Tibial nerve (tissue), 4 donors: ENCODE data around the gene SPATS2.

ENCODE experiments used
- CTCF ChIP-seq, 5 experiments: fragments of 200-600 bp in 3 of 5; fragments of 450-650 bp in 2 of 5; sonication (generic) in 3 of 5; IDR thresholded peaks; one replicate each; pipeline ENCODE4 v1.5.1; 2016 to 2019; ENCODE audit warnings: antibody characterized with exemption in 5 of 5, mild to moderate bottlenecking in 3 of 5, moderate library complexity in 2 of 5
- EP300 ChIP-seq, 2 donors: sonication (generic); formaldehyde crosslinking; IDR thresholded peaks; one replicate each; pipeline ENCODE4 v1.6.1; 2017; ENCODE audit warnings: antibody characterized with exemption in 2 of 2, mild to moderate bottlenecking in 1 of 2

GRCh38 chr12:49547090-49547690 lies 179.9 kb downstream of the SPATS2 start:
- TF ChIP-seq EP300 (IDR thresholded peaks at IDR 0.05) (no peak), CTCF (IDR thresholded peaks at IDR 0.05) (no peak)
